Adrenal gland (tissue), 5 donors: ENCODE results near the gene PRKD1.

Experiments
- CTCF ChIP-seq, 6 experiments: fragments of 450-650 bp in 4 of 6; fragments of 200-600 bp in 2 of 6; sonication (generic) in 1 of 6; IDR thresholded peaks; 1 replicate in 5 of 6; 2 replicates in 1 of 6; pipeline versions ENCODE4 v1.5.1 to v1.8.0; 2016 to 2021; ENCODE audit warnings: antibody characterized with exemption in 6 of 6, mild to moderate bottlenecking in 2 of 6, moderate library complexity in 1 of 6
- POLR2A ChIP-seq, 2 donors: fragments of 450-650 bp; IDR thresholded peaks; one replicate each; pipeline ENCODE4 v1.6.1; 2017; ENCODE audit warnings: antibody characterized with exemption in 2 of 2, mild to moderate bottlenecking in 2 of 2, moderate library complexity in 1 of 2
- donor health status: DM: no; HTN: no; CAD: no.

- TF ChIP-seq CTCF (IDR thresholded peaks at IDR 0.05), result no peak
- no peak for TF ChIP-seq POLR2A (IDR thresholded peaks at IDR 0.05)
Measured at GRCh38 chr14:29687071-29687765, 240.4 kb downstream of the PRKD1 start.
